OCI-LY1 (cell line): ENCODE results near the gene ANO6.
"Not testable (repeated sequence)": the region's sequence is repeated elsewhere in the genome, so short reads cannot be mapped to it uniquely, and the experiment has no call there.

Source experiments
- H2AFZ ChIP-seq: fragments of 200-600 bp; sonication (generic), shearing (Covaris generic); 2 replicates; pipeline ENCODE4 v1.6.0; 2014; ENCODE audit warnings: antibody characterized with exemption, mild to moderate bottlenecking, low read length
- H3F3A ChIP-seq: fragments of 200-600 bp; sonication (generic), shearing (Covaris generic); 2 replicates; pipeline ENCODE4 v1.6.0; 2014; ENCODE audit warnings: mild to moderate bottlenecking, antibody characterized with exemption, low read length, moderate library complexity; ENCODE audit not compliant: insufficient read depth
- H3K27ac ChIP-seq: fragments of 200-600 bp; sonication (generic); 2 replicates; pipeline ENCODE4 v1.5.1; 2014; ENCODE audit warnings: low read length, mixed run types, mild to moderate bottlenecking, low read depth; ENCODE audit not compliant: poor library complexity, severe bottlenecking
- H3K27me3 ChIP-seq: fragments of 200-600 bp; sonication (generic); 2 replicates; pipeline ENCODE4 v1.6.0; 2014; ENCODE audit warnings: antibody characterized with exemption, mild to moderate bottlenecking, low read length, moderate library complexity; ENCODE audit not compliant: insufficient read depth
- H3K36me3 ChIP-seq: fragments of 200-600 bp; sonication (generic); 2 replicates; pipeline ENCODE4 v1.6.1; 2014; ENCODE audit warnings: mild to moderate bottlenecking, antibody characterized with exemption, low read length, moderate library complexity, mixed read lengths; ENCODE audit not compliant: insufficient read depth
- H3K4me1 ChIP-seq: fragments of 200-600 bp; sonication (generic); 2 replicates; pipeline ENCODE4 v1.5.1; 2014; ENCODE audit warnings: mild to moderate bottlenecking, low read length, moderate library complexity; ENCODE audit not compliant: insufficient read depth, severe bottlenecking
- H3K4me2 ChIP-seq: fragments of 200-600 bp; sonication (generic), shearing (Covaris generic); 2 replicates; pipeline ENCODE4 v1.6.1; 2014; ENCODE audit warnings: low read length
- H3K4me3 ChIP-seq: fragments of 200-600 bp; sonication (generic); 2 replicates; pipeline ENCODE4 v1.5.1; 2014; ENCODE audit warnings: low read length, low read depth, mild to moderate bottlenecking, mixed read lengths; ENCODE audit not compliant: poor library complexity, severe bottlenecking
- H3K79me2 ChIP-seq: fragments of 200-600 bp; shearing (Covaris generic); 2 replicates; pipeline ENCODE4 v1.6.1; 2016; ENCODE audit warnings: mixed run types, low read length, mixed read lengths; ENCODE audit not compliant: insufficient read depth
- H3K9ac ChIP-seq: fragments of 200-600 bp; sonication (generic), shearing (Covaris generic); 2 replicates; pipeline ENCODE4 v1.6.1; 2014; ENCODE audit warnings: mild to moderate bottlenecking, low read length, mixed read lengths
- H3K9me2 ChIP-seq: fragments of 200-600 bp; sonication (generic), shearing (Covaris generic); 2 replicates; pipeline ENCODE4 v1.6.1; 2014; ENCODE audit warnings: low read depth, mild to moderate bottlenecking, low read length, mixed read lengths
- H3K9me3 ChIP-seq: fragments of 200-600 bp; shearing (Covaris generic); 2 replicates; pipeline ENCODE4 v1.6.1; 2014; ENCODE audit warnings: low read length, mixed read lengths
- H4K20me1 ChIP-seq: fragments of 200-600 bp; sonication (generic), shearing (Covaris generic); 2 replicates; pipeline ENCODE4 v1.6.0; 2016; ENCODE audit warnings: mild to moderate bottlenecking, low read length; ENCODE audit not compliant: insufficient read depth
- EZH2 ChIP-seq: fragments of 200-600 bp; sonication (generic), shearing (Covaris generic); IDR thresholded peaks from 2 replicates; pipeline ENCODE4 v1.8.0; 2017; ENCODE audit warnings: borderline replicate concordance, mixed run types, mild to moderate bottlenecking, antibody characterized with exemption, low read length, moderate library complexity, mixed read lengths
- TF ChIP-seq, protein P1 (sequence below): fragments of 200-600 bp; sonication (generic), shearing (Covaris generic); IDR thresholded peaks from 2 replicates; pipeline ENCODE4 v1.5.1; 2017; ENCODE audit warnings: mild to moderate bottlenecking, antibody characterized with exemption, low read length, moderate library complexity, mixed read lengths

The ANO6 gene

DNA sequence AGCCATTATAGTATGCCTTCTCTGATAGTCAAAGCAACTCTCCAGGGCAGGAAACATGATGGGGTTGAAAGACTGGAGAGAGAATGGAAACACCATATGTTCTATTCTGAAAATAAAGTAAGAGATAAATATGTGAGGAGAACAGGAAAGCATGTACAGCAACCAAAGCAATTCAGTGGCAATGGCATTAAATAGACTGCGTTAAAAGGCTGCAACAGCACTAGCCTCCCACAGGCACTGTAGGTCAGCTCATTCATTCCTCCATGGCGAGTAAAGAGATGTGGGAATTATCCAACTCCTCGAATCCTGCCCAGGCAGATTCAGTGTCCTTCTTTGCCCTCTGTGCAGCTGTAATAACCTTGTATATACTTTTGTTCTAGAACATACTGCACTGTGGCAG is 43.8 kb downstream of the ANO6 start:
- Histone ChIP-seq H3K4me1 (peaks cover 17% of the 10 kb centered on the region), H3K27ac (no peak overlapping the region), H3F3A (no peaks in the 10 kb centered on the region), H4K20me1 (no peaks in the 10 kb centered on the region), H3K4me3 (no peak overlapping the region), H3K9me3 (no peaks in the 10 kb centered on the region), H3K9me2 (no peaks in the 10 kb centered on the region), H3K4me2 (no peak overlapping the region), H3K79me2 (no peaks in the 10 kb centered on the region), H3K27me3 (no peaks in the 10 kb centered on the region), H3K9ac (no peak overlapping the region), H2AFZ (no peak overlapping the region), H3K36me3 (no peaks in the 10 kb centered on the region)
- no peak for TF ChIP-seq EZH2
- TF ChIP-seq, protein P1, sequence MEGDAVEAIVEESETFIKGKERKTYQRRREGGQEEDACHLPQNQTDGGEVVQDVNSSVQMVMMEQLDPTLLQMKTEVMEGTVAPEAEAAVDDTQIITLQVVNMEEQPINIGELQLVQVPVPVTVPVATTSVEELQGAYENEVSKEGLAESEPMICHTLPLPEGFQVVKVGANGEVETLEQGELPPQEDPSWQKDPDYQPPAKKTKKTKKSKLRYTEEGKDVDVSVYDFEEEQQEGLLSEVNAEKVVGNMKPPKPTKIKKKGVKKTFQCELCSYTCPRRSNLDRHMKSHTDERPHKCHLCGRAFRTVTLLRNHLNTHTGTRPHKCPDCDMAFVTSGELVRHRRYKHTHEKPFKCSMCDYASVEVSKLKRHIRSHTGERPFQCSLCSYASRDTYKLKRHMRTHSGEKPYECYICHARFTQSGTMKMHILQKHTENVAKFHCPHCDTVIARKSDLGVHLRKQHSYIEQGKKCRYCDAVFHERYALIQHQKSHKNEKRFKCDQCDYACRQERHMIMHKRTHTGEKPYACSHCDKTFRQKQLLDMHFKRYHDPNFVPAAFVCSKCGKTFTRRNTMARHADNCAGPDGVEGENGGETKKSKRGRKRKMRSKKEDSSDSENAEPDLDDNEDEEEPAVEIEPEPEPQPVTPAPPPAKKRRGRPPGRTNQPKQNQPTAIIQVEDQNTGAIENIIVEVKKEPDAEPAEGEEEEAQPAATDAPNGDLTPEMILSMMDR: no peak

- Histone ChIP-seq H3K36me3 (no peaks in the 10 kb centered on the region), H3K9me3 (no peaks in the 10 kb centered on the region), H3K27ac (no peak overlapping the region), H3K27me3 (no peaks in the 10 kb centered on the region), H3F3A (no peaks in the 10 kb centered on the region), H3K9me2 (no peaks in the 10 kb centered on the region), H3K4me1 (peaks cover 17% of the 10 kb centered on the region), H2AFZ (no peak overlapping the region), H3K4me3 (no peak overlapping the region), H4K20me1 (no peaks in the 10 kb centered on the region), H3K9ac (no peak overlapping the region), H3K79me2 (no peaks in the 10 kb centered on the region), H3K4me2 (no peak overlapping the region)
- TF ChIP-seq, protein P1: no peak
- no peak for TF ChIP-seq EZH2
Observed at GRCh38 chr12:45260104-45260815, 44.4 kb downstream of the ANO6 start.

- Histone ChIP-seq H4K20me1 (no peaks in the 10 kb centered on the region), H3K79me2 (no peaks in the 10 kb centered on the region), H3K4me1 (peaks cover 15% of the 10 kb centered on the region), H3K9ac (no peak overlapping the region), H3K27me3 (no peaks in the 10 kb centered on the region), H3K4me2 (no peak overlapping the region), H3K4me3 (no peak overlapping the region), H3K9me3 (no peaks in the 10 kb centered on the region), H3K36me3 (no peaks in the 10 kb centered on the region), H2AFZ (no peak overlapping the region), H3K9me2 (no peaks in the 10 kb centered on the region), H3F3A (no peaks in the 10 kb centered on the region), H3K27ac (no peak overlapping the region)
- TF ChIP-seq, protein P1: no peak
- TF ChIP-seq EZH2: no peak
Observed at GRCh38 chr12:45260854-45261253, 45.0 kb downstream of the ANO6 start.

DNA sequence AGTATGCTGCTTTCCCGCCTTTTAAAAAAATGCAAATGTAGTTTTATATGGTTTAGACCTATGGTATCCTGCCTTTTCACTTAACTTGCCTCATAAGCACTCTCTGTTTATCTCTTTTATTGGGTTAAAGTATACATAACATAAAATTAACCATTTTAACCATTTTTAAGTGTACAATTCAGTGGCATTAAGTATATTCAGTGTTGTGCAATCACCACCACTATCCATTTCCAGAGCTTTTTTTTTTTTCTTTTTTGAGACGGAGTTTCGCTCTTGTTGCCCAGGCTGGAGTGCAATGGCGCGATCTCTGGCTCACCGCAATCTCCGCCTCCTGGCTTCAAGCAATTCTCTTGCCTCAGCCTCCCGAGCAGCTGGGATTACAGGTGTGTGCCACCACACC is 46.3 kb downstream of the ANO6 start:
- not testable (repeated sequence) for H3K79me2 ChIP-seq, H3K9me3 ChIP-seq, H3K9me2 ChIP-seq, H3F3A ChIP-seq, H3K4me3 ChIP-seq, H3K27me3 ChIP-seq, H3K4me2 ChIP-seq, H3K27ac ChIP-seq, H3K36me3 ChIP-seq, H2AFZ ChIP-seq, H4K20me1 ChIP-seq, H3K4me1 ChIP-seq, H3K9ac ChIP-seq
